Osteoblast (primary cell): Measurements from ENCODE around the gene RAB3GAP2. TPM values are rescaled to one million over a fixed set of nuclear protein-coding genes. Genes with fewer than 3 reads are reported as not detected.
"Not testable (repeated sequence)": the region's sequence is repeated elsewhere in the genome, so short reads cannot be mapped to it uniquely, and the experiment has no call there.

Experiments
- DNase-seq: peaks from one replicate; pipeline ENCODE4 v3.0.0; 2011; ENCODE audit warnings: low spot score, mixed read lengths; ENCODE audit not compliant: insufficient read length; ENCODE audit errors: missing footprints
- H2AFZ ChIP-seq: 2 replicates; pipeline ENCODE4 v1.6.0; 2011; ENCODE audit warnings: mild to moderate bottlenecking, low read length
- H3K27ac ChIP-seq: 2 replicates; pipeline ENCODE4 v1.5.1; 2011; ENCODE audit warnings: mild to moderate bottlenecking, low read depth, low read length, moderate library complexity
- H3K27me3 ChIP-seq: 2 replicates; pipeline ENCODE4 v1.6.0; 2012; ENCODE audit warnings: mild to moderate bottlenecking, control low read depth, inconsistent platforms, low read length, moderate library complexity; ENCODE audit not compliant: insufficient read depth
- H3K36me3 ChIP-seq: 2 replicates; pipeline ENCODE4 v1.5.1; 2011; ENCODE audit warnings: mild to moderate bottlenecking, low read length, control low read depth, moderate library complexity; ENCODE audit not compliant: insufficient read depth
- H3K4me1 ChIP-seq: 2 replicates; pipeline ENCODE4 v1.5.1; 2011; ENCODE audit warnings: mild to moderate bottlenecking, low read length, control low read depth, moderate library complexity; ENCODE audit not compliant: insufficient read depth
- H3K4me2 ChIP-seq: 2 replicates; pipeline ENCODE4 v1.6.0; 2011; ENCODE audit warnings: mild to moderate bottlenecking, low read length; ENCODE audit not compliant: insufficient read depth
- H3K4me3 ChIP-seq: fragments of 200-600 bp; sonication (generic); 3 replicates; pipeline ENCODE4 v1.5.1; 2012; ENCODE audit warnings: mild to moderate bottlenecking, low read length, inconsistent platforms; ENCODE audit not compliant: insufficient read depth
- H3K79me2 ChIP-seq: 2 replicates; pipeline ENCODE4 v1.6.0; 2012; ENCODE audit warnings: mild to moderate bottlenecking, low read length, control low read depth, inconsistent platforms; ENCODE audit not compliant: insufficient read depth
- H3K9me3 ChIP-seq: 2 replicates; pipeline ENCODE4 v1.5.1; 2011; ENCODE audit warnings: low read depth, low read length, control low read depth
- H4K20me1 ChIP-seq: 2 replicates; pipeline ENCODE4 v1.6.0; 2012; ENCODE audit warnings: mild to moderate bottlenecking, low read length, control low read depth; ENCODE audit not compliant: insufficient read depth
- total RNA-seq: library from RNA; depleted of rRNA; stranded (reverse); fragments of >200 nt; gene quantifications from 2 replicates; pipeline ENCODE4 v1.2.3, GENCODE V29; 2012
- TF ChIP-seq, protein P1 (sequence below): IDR thresholded peaks from 2 replicates; pipeline ENCODE4 v1.5.1; 2011; ENCODE audit warnings: mild to moderate bottlenecking, low read depth, low read length, moderate library complexity; ENCODE audit errors: extremely low read depth

Gene RAB3GAP2
- total RNA-seq, 1 donor: 44.2 TPM

DNA sequence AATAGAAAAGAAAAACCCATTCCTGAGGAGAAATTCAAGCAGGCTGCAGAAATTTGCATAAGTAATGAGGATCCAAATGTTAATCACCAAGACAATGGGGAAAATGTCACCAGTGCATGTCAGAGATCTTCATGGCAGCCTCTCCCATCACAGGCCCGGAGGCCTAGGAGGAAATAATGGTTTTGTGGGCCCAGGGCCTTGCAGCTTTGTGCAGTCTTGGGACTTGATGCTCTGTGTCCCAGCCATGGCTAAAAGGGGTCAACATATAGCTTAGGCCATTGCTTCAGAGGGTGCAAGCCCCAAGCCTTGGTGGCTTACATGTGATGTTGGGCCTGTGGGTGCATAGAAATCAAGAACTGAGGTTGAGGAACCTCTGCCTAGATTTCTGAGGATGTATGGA lies 22.7 kb downstream of the RAB3GAP2 start:
- peaks cover 62% of the 10 kb centered on the region for H3K79me2 ChIP-seq
- H3K27me3 ChIP-seq: no peaks in the 10 kb centered on the region
- H3K4me2 ChIP-seq: no peak overlapping the region
- H3K4me3 ChIP-seq: no peak overlapping the region
- H3K27ac ChIP-seq: no peak overlapping the region
- no peaks in the 10 kb centered on the region for H3K4me1 ChIP-seq
- TF ChIP-seq, protein P1, sequence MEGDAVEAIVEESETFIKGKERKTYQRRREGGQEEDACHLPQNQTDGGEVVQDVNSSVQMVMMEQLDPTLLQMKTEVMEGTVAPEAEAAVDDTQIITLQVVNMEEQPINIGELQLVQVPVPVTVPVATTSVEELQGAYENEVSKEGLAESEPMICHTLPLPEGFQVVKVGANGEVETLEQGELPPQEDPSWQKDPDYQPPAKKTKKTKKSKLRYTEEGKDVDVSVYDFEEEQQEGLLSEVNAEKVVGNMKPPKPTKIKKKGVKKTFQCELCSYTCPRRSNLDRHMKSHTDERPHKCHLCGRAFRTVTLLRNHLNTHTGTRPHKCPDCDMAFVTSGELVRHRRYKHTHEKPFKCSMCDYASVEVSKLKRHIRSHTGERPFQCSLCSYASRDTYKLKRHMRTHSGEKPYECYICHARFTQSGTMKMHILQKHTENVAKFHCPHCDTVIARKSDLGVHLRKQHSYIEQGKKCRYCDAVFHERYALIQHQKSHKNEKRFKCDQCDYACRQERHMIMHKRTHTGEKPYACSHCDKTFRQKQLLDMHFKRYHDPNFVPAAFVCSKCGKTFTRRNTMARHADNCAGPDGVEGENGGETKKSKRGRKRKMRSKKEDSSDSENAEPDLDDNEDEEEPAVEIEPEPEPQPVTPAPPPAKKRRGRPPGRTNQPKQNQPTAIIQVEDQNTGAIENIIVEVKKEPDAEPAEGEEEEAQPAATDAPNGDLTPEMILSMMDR: no peak
- peaks cover 4% of the 10 kb centered on the region for H3K9me3 ChIP-seq
- no peak for DNase-seq
- H2AFZ ChIP-seq: no peak overlapping the region
- peaks cover 26% of the 10 kb centered on the region for H3K36me3 ChIP-seq
- peaks cover 13% of the 10 kb centered on the region for H4K20me1 ChIP-seq

DNA sequence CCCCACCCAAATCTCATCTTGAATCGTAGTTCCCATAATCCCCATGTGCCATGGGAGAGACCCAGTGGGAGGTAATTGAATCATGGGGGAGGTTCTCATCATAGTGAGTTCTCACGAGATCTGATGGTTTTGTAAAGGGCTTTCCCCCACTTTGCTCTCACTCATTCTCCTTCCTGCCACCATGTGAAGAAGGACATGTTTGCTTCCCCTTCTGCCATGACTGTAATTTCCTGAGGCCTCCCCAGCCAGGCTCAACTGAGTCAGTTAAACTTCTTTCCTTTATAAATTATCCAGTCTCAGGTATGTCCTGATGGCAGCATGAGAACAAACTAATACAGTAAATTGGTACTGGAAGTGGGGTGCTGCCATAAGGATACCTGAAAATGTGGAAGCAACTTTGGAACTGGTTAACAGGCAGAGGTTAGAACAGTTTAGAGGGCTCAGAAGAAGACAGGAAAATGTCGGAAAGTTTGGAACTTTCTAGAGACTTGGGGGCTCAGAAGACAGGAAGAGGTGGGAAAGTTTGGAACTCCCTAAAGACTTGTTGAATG lies 23.5 kb downstream of the RAB3GAP2 start:
- not testable (repeated sequence) for H3K4me1 ChIP-seq, DNase-seq, H3K27ac ChIP-seq, H3K27me3 ChIP-seq, H3K9me3 ChIP-seq, H3K4me2 ChIP-seq, H2AFZ ChIP-seq, H3K4me3 ChIP-seq
- H4K20me1 ChIP-seq: peaks cover 13% of the 10 kb centered on the region
- H3K79me2 ChIP-seq: peaks cover 69% of the 10 kb centered on the region
- peaks cover 26% of the 10 kb centered on the region for H3K36me3 ChIP-seq

DNA sequence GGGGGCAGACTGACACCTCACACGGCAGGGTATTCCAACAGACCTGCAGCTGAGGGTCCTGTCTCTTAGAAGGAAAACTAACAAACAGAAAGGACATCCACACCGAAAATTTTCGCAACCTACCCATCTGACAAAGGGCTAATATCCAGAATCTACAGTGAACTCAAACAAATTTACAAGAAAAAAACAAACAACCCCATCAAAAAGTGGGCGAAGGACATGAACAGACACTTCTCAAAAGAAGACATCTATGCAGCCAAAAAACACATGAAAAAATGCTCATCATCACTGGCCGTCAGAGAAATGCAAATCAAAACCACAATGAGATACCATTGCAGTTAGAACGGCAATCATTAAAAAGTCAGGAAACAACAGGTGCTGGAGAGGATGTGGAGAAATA lies 26.4 kb downstream of the RAB3GAP2 start:
- peaks cover 76% of the 10 kb centered on the region for H3K79me2 ChIP-seq
- not testable (repeated sequence) for DNase-seq, H3K4me2 ChIP-seq, H3K4me1 ChIP-seq, H2AFZ ChIP-seq, H3K27me3 ChIP-seq, H3K4me3 ChIP-seq, H3K9me3 ChIP-seq, H3K27ac ChIP-seq
- H4K20me1 ChIP-seq: peaks cover 15% of the 10 kb centered on the region
- peaks cover 15% of the 10 kb centered on the region for H3K36me3 ChIP-seq

DNA sequence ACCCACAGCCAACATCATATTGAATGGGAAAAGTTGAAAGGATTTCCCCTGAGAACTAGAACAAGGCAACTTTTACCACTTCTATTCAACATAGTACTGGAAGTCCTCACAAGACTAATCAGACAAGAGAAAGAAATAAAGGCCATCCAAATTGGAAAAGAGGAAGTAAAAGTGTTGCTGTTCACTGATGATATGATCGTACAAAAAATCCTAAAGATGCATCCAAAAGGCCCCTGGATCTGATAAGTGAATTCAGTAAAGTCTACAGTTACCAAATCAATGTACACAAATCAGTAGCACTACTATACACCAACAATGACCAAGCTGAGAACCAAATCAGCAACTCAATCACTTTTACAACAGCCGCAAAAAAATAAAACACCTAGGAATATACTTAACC lies 28.3 kb downstream of the RAB3GAP2 start:
- DNase-seq: no peak
- Histone ChIP-seq H3K27me3 (no peaks in the 10 kb centered on the region), H3K79me2 (peaks cover 73% of the 10 kb centered on the region), H3K9me3 (no peaks in the 10 kb centered on the region), H3K27ac (no peak overlapping the region), H2AFZ (no peak overlapping the region), H3K4me2 (no peak overlapping the region), H4K20me1 (peaks cover 18% of the 10 kb centered on the region), H3K36me3 (no peaks in the 10 kb centered on the region), H3K4me3 (no peak overlapping the region), H3K4me1 (no peaks in the 10 kb centered on the region)
- TF ChIP-seq, protein P1: no peak

DNA sequence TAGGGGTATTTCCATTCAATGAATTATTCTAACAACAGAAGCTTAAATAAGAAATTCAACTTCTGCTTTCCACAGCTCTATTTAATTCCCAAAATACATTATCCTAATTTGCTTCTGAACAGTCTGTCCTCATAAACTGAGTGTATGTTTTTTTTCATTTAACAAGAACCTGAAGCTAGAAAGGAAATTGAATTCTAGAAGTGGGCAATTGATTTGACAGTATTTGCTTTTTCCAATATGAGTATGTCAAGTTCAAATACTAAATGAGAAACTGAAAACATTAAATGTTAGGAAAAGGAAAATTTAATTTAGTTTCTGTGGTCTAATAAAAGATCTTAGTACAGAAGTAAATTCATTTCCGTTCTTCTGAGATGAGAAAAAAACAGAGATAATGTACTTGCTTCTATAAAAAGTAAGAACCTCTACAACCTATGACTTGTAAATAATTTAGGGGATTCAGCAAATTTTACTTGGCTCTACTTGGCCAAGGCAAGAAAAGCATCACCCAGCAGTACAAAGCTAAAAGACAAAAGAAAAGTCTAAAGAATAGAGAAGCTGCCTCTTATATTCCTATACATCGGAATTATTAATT lies 31.1 kb downstream of the RAB3GAP2 start:
- H4K20me1 ChIP-seq: peaks cover 26% of the 10 kb centered on the region
- DNase-seq: no peak
- H3K27me3 ChIP-seq: no peaks in the 10 kb centered on the region

More for the DNA sequence above, 31.1 kb downstream of the RAB3GAP2 start:
- Histone ChIP-seq H3K9me3 (no peaks in the 10 kb centered on the region), H3K4me3 (no peak overlapping the region), H3K36me3 (no peaks in the 10 kb centered on the region), H3K27ac (no peak overlapping the region), H3K79me2 (peaks cover 79% of the 10 kb centered on the region), H3K4me1 (no peaks in the 10 kb centered on the region), H2AFZ (no peak overlapping the region), H3K4me2 (no peak overlapping the region)
- TF ChIP-seq, protein P1: no peak
